PC-9 (cell line): ENCODE results near the gene KIF15. TPM values are rescaled to one million over a fixed set of nuclear protein-coding genes. Genes with fewer than 3 reads are reported as not detected.

ENCODE experiments used
- BruUV-seq: library from RNA; stranded (reverse); fragments of 400-500 nt; replicated peaks from 2 replicates; lab custom pipeline; 2021; lab: Mats Ljungman, UMichigan
- CTCF ChIA-PET: fragments of 300-600 bp; sonication (Branson Sonifier 250); formaldehyde crosslinking; loops from one replicate; lab custom pipeline; 2022; ENCODE audit warnings: antibody characterized with exemption; lab: Charles Lee
- POLR2A ChIA-PET: fragments of 300-600 bp; sonication (Branson Sonifier 250); formaldehyde crosslinking; loops from one replicate; lab custom pipeline; 2022; ENCODE audit warnings: antibody characterized with exemption; ENCODE audit not compliant: unreplicated experiment; lab: Charles Lee
- DNase-seq, 2 experiments: peaks; one replicate each; pipeline versions ENCODE4 v3.0.0 to v3.0.0-alpha.2; 2015 to 2022; ENCODE audit warnings: mixed read lengths in 1 of 2
- H2AFZ ChIP-seq: fragments of 200-600 bp; sonication (generic); 2 replicates; pipeline ENCODE4 v1.8.1; 2017; ENCODE audit warnings: antibody characterized with exemption
- H3F3A ChIP-seq: fragments of 200-600 bp; sonication (generic); 2 replicates; pipeline ENCODE4 v1.8.1; 2017; ENCODE audit warnings: antibody characterized with exemption, mild to moderate bottlenecking, low read depth; ENCODE audit not compliant: insufficient read depth
- H3K27ac ChIP-seq: fragments of 200-600 bp; sonication (generic); 2 replicates; pipeline ENCODE4 v1.6.1; 2016; ENCODE audit warnings: mixed run types
- H3K27me3 ChIP-seq: fragments of 200-600 bp; sonication (generic); 2 replicates; pipeline ENCODE4 v1.6.1; 2016; ENCODE audit warnings: low read depth, mixed run types; ENCODE audit not compliant: insufficient read depth
- H3K36me3 ChIP-seq: fragments of 200-600 bp; sonication (generic); 2 replicates; pipeline ENCODE4 v1.6.1; 2016; ENCODE audit warnings: low read depth, mixed run types
- H3K4me1 ChIP-seq: fragments of 200-600 bp; sonication (generic); replicated peaks from 2 replicates; pipeline ENCODE4 v1.6.1; 2016; ENCODE audit warnings: mixed run types; ENCODE audit not compliant: insufficient read depth
- H3K4me2 ChIP-seq: fragments of 200-600 bp; sonication (generic); 2 replicates; pipeline ENCODE4 v1.6.1; 2017; ENCODE audit warnings: mixed run types
- H3K4me3 ChIP-seq: fragments of 200-600 bp; sonication (generic); 2 replicates; pipeline ENCODE4 v1.6.1; 2016; ENCODE audit warnings: mixed run types
- H3K79me2 ChIP-seq: fragments of 200-600 bp; sonication (generic); 2 replicates; pipeline ENCODE4 v1.6.1; 2017; ENCODE audit warnings: low read depth, mixed run types
- H3K9me2 ChIP-seq: fragments of 200-600 bp; sonication (generic); 2 replicates; pipeline ENCODE4 v1.8.1; 2017; ENCODE audit warnings: mild to moderate bottlenecking; ENCODE audit not compliant: insufficient read depth
- H3K9me3 ChIP-seq: fragments of 200-600 bp; sonication (generic); 2 replicates; pipeline ENCODE4 v1.8.1; 2016; ENCODE audit warnings: low read depth; ENCODE audit not compliant: insufficient read depth
- H4K20me1 ChIP-seq: fragments of 200-600 bp; sonication (generic); 2 replicates; pipeline ENCODE4 v1.8.1; 2017; ENCODE audit not compliant: insufficient read depth
- EZH2 ChIP-seq: fragments of 200-600 bp; sonication (generic); IDR thresholded peaks from 2 replicates; pipeline ENCODE4 v1.8.0; 2017; ENCODE audit warnings: antibody characterized with exemption, low read depth
- intact Hi-C: fragments of 100-400 bp; cut with micrococcal nuclease; formaldehyde crosslinking; loops from one replicate; pipeline ENCODE4 v1.10.0; 2022; ENCODE audit not compliant: unreplicated experiment
- total RNA-seq: library from RNA; stranded (reverse); gene quantifications from 2 replicates; pipeline ENCODE4 v1.2.3, GENCODE V29; 2021
- TF ChIP-seq, protein P1 (sequence below): fragments of 200-600 bp; sonication (generic); conservative IDR thresholded peaks from 2 replicates; pipeline ENCODE4 v1.6.1; 2017; ENCODE audit warnings: mixed run types, antibody characterized with exemption, mild to moderate bottlenecking, moderate library complexity

Gene KIF15
- total RNA-seq, 1 experiment from 2014 or later: 25.8 TPM

GRCh38 chr3:44886561-44886960 lies 125.0 kb downstream of the KIF15 start:
- H3K36me3 ChIP-seq: no peaks in the 10 kb centered on the region
- ChIA-PET CTCF (no interaction called here), POLR2A (no interaction called here)
- no peaks in the 10 kb centered on the region for H4K20me1 ChIP-seq
- peaks cover 39% of the 10 kb centered on the region for H3F3A ChIP-seq
- no peaks in the 10 kb centered on the region for H3K79me2 ChIP-seq
- H3K4me2 ChIP-seq: peak overlapping the region; percentile 15; the same call in 1 of the 2 replicates
- BruUV-seq: no TSS peak
- DNase-seq: peak in 1 of 2 experiments; percentile 82
- H3K9me3 ChIP-seq: 0 out of 2 replicates have a peak, but pooled peaks cover 3% of the 10 kb centered on the region
- no peaks in the 10 kb centered on the region for H3K27me3 ChIP-seq
- peaks cover 43% of the 10 kb centered on the region for H3K4me1 ChIP-seq
- intact Hi-C loops: loop anchor here (5.0 to 10.0 kb wide), 2 partner anchors 81 to 758 kb away; no protein-coding TSS in a partner anchor
- no peaks in the 10 kb centered on the region for H3K9me2 ChIP-seq
- H3K4me3 ChIP-seq: no peak overlapping the region
- H2AFZ ChIP-seq: no peak overlapping the region
- TF ChIP-seq, protein P1, sequence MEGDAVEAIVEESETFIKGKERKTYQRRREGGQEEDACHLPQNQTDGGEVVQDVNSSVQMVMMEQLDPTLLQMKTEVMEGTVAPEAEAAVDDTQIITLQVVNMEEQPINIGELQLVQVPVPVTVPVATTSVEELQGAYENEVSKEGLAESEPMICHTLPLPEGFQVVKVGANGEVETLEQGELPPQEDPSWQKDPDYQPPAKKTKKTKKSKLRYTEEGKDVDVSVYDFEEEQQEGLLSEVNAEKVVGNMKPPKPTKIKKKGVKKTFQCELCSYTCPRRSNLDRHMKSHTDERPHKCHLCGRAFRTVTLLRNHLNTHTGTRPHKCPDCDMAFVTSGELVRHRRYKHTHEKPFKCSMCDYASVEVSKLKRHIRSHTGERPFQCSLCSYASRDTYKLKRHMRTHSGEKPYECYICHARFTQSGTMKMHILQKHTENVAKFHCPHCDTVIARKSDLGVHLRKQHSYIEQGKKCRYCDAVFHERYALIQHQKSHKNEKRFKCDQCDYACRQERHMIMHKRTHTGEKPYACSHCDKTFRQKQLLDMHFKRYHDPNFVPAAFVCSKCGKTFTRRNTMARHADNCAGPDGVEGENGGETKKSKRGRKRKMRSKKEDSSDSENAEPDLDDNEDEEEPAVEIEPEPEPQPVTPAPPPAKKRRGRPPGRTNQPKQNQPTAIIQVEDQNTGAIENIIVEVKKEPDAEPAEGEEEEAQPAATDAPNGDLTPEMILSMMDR: no peak
- TF ChIP-seq EZH2: no peak
- peak overlapping the region; percentile 61 for H3K27ac ChIP-seq

DNA sequence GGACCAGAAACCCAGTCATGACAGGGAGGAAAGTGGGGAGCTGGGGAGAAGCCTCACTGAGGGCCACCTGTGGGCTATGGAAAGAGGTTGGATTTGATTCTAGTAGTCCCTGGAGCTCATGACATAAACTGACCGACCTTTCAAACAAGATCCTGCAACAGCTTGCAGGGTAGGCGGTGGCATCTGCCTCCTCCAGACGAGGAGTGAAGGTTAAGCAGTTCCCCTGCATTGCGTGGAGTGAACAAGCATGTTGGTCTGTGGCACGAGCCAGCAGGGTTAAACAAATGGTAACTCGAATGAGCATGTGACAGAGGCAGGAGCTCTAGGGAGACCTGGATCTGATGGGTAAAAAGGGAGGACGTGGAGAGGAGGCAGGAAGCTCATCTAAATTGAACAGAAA lies 125.5 kb downstream of the KIF15 start:
- CTCF ChIA-PET: no interaction called here
- Histone ChIP-seq H3K79me2 (no peaks in the 10 kb centered on the region), H3K36me3 (no peaks in the 10 kb centered on the region), H3K4me2 (peak overlapping the region; percentile 15; the same call in 1 of the 2 replicates), H4K20me1 (no peaks in the 10 kb centered on the region), H3F3A (peaks cover 39% of the 10 kb centered on the region), H3K27me3 (no peaks in the 10 kb centered on the region), H3K9me2 (no peaks in the 10 kb centered on the region), H3K4me1 (peaks cover 43% of the 10 kb centered on the region), H3K4me3 (no peak overlapping the region), H2AFZ (no peak overlapping the region), H3K27ac (peak overlapping the region; percentile 61), H3K9me3 (0 out of 2 replicates have a peak, but pooled peaks cover 3% of the 10 kb centered on the region)
- no peak for DNase-seq
- POLR2A ChIA-PET: interaction anchor here (0.6 kb wide), 1 partner anchor 549 kb away, joined by 3 read pairs; the partner anchor contains the start of gene TCAIM
- intact Hi-C loops: loop anchor here (5.0 to 10.0 kb wide), 2 partner anchors 80 to 758 kb away; no protein-coding TSS in a partner anchor
- no TSS peak for BruUV-seq
- TF ChIP-seq, protein P1: no peak
- TF ChIP-seq EZH2: no peak

- no peak for DNase-seq
- CTCF ChIA-PET: no interaction called here
- Histone ChIP-seq H3K36me3 (no peaks in the 10 kb centered on the region), H3F3A (peaks cover 15% of the 10 kb centered on the region), H3K79me2 (no peaks in the 10 kb centered on the region), H2AFZ (no peak overlapping the region), H3K9me3 (no peaks in the 10 kb centered on the region), H3K4me3 (no peak overlapping the region), H3K4me1 (peaks cover 29% of the 10 kb centered on the region), H3K27ac (no peak overlapping the region), H4K20me1 (no peaks in the 10 kb centered on the region), H3K4me2 (no peak overlapping the region), H3K27me3 (no peaks in the 10 kb centered on the region), H3K9me2 (no peaks in the 10 kb centered on the region)
- POLR2A ChIA-PET: no interaction called here
- intact Hi-C loops: no loop called here
- BruUV-seq: no TSS peak
- TF ChIP-seq EZH2: no peak
- TF ChIP-seq, protein P1: no peak
Observed at GRCh38 chr3:44890258-44890657, 128.7 kb downstream of the KIF15 start.
